CD4-positive, alpha-beta T cell treated with Interleukin-17A for 4 hours (primary cell): Measurements from ENCODE around the gene C1orf52.
"Not testable (repeated sequence)": the region's sequence is repeated elsewhere in the genome, so short reads cannot be mapped to it uniquely, and the experiment has no call there.

ENCODE experiments used
- DNase-seq: peaks from one replicate; pipeline ENCODE4 v3.0.0-alpha.2; 2020; ENCODE audit warnings: mixed read lengths

Gene C1orf52

DNA sequence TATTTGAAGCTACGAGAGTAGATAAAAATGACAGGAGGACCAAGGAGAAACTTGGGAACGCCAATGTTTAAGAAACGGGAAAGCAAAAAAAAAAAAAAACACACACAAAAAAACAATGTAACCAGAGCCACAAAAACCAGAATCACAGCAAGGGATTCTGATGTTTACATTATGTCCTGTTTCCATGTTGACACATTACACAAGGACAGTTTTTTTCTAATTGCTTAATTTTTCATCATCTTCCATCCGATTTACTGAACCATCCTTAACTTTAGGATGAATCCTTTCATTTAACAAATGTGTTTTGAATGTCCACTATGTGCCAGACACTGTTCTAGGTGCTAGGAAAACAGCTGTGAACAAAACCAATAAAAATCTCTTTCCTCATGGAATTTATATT, 18.3 kb upstream of the C1orf52 start:
- no peak for DNase-seq

DNA sequence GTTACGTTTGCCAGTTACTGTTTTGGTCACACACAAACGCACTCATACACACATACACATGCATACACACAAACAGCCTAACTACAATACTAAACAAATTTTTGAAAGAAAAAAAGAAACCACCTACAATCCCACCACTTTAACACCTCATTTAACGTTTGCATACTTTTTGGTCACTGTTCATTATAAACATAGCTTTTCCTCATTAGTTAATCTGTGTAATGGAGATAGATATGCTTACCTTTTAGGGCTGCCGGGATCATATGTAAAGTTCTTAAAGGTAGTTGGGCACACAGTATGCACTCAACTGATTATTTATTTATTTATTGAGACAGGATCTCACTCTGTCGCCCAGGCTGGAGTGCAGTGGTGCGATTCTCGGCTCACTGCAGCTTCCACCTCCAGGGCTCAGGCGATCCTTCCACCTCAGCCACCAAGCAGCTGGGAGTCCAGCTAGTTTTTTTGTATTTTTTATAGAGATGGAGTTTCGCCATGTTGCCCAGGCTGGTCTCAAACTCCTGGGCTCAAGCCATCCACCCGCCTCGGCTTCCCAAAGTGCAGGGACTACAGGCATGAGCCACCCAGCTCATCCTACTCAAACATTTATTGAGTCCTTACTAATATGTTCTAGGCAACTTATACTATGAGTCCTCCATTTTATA, 17.6 kb upstream of the C1orf52 start:
- no peak for DNase-seq

DNA sequence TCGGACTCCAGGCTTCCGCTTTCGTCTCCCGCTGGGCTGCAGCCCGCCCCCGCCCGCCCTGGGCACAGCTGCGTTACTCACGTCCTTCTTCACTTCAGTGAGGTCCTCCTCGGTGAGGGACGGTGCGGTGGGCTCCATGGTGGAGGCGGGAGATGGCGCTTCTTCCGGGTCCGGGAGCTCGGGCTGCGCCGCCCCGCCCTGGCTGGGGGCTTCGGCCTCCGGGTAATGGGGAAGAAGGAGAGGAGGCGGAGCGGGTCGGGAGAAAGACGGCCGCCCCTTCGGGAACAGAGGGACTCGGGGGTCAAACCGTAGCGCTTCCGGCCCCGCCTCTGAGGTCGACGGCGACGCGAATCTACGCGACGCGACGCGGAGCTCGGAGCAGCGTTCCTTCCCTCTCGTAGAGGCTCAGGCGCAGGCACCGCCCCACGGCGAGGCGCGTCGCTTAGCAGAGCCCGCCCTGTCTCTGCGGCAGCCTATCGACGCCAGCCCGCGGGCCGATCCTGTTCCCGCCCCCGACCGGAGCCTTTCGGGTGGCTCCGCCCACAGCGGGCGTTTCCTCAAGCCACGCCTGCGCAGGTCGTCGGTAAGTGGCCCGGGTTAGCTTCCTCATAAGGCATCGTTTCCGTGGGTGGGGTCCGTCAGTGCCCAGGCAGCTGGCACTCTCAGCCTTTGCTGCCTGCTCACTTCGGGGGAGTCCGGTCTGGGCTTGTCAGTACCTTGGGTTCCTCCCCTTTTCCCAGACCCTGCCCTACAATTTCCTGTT, 16.9 kb upstream of the C1orf52 start, which contains the start of gene BCL10:
TSS of gene BCL10 (minus strand) at position 418 of the 763 bp plus-strand sequence. CDS start at position 138, 280 bp downstream.
- DNase-seq, result peak; percentile 97

- no peak for DNase-seq
These were observed 16.3 kb upstream of the C1orf52 start for GRCh38 chr1:85275701-85276214.

GRCh38 chr1:85274969-85275453, 15.5 kb upstream of the C1orf52 start:
- no peak for DNase-seq

DNA sequence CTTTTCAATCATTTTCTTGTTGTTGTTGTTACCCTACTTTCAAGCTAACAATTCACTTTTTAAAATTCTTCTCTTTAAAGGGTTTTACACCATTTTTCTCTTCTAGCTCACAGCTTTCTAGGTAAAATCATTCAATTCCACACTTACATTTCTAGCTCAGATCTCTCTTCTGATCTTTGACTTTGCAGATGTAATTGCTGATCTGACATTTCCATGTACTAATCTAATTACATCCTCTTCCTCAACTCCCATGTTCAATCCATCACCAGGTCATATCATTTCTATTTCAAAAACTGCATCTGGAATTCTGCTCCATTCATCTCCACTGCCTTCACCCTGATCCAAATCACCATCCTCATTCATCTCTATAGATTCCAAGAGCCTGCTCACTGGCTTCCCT, 13.9 kb upstream of the C1orf52 start:
- DNase-seq, result no peak

DNA sequence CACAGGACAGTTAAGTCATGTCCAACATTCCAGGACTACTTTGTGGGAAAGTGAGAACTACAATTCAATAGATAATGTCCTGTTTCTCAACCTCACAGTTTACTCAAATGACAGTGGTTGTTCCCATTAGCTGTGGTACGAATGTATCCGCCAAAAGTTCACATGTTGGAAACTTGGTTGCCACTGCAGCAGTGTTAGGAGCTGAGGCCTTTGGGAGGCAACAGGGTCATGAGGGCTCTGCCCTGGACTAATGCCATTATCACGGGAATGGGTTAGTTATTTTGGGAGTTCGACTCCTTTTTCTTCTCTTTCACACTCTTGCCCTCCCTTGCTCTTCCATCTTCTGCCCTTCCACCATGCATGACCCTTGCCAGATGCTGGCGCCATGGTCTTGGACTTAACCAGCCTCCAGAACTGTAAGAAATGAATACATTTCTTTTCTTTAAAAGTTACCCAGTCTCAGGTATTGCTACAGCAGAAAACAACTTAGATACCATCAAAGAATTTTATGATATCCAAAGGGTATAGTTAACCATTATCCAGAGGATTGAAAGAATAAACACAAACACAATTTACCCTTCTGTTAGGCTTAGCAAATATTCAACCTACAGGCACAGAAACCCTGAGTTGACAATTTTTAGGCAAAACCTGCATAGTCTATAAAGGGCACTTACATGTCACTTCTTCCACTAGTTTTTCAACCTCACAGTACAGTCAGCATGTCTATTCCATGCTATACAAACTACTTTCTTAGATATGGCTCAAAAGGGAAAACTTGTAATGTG, 9.5 kb upstream of the C1orf52 start:
- no peak for DNase-seq

- DNase-seq, result no peak
These were observed 7.9 kb upstream of the C1orf52 start for GRCh38 chr1:85267313-85267712.

DNA sequence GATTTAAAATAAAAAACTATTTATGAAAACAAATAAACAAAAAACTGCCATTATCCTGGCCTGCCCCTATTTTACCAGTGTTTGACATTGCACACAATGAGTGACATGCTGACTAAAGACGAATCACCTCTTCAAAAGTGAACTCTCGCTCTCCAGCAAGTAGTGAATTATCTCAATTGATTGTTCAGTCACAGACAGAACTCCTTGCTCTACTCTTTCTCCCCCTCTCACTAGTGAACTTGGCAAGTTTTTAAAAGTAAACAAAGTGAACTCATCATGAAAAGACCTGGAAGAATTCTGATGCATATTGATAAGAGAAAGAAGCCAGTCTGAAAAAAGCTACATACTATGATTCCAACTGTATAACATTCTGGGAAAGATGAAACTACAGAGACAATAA, 4.7 kb upstream of the C1orf52 start:
- no peak for DNase-seq

DNA sequence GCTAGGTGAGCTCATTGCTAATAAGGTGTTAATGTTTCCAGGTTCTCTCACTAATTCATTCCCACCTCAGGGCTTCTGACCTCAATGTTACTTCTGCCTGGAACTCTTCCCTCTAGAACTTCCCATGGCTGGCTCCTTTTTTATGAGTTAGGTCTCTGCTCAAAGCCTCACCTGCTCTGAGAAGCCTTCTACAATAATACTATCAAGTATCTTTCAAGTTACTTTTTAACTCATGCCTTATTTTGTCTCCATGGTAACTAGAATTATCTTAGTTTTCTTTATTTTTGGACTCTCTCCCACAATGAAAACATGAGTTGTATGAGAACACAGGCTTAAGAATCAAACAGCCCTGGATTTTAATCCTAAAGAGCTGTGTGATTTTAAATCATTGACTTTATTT, 3.5 kb upstream of the C1orf52 start:
- no peak for DNase-seq

DNA sequence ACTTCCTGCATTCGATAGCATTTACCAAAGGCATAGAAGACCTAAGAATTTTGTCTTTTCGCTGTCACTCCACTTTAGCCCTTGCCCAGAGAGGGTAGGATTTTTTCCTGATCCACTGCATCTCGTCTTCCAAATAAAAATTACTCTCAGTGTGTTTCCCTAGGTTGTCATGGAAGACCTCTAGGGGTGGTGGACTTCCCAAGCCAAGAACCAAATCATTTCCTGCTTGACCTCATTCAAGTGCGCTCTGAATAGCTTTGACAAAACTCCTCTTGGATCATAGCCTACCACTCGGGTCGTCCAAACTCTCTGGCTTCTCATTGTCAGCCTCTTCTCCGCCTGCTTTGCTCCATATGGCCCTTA, 431 bp upstream of the C1orf52 start:
- DNase-seq, result no peak

DNA sequence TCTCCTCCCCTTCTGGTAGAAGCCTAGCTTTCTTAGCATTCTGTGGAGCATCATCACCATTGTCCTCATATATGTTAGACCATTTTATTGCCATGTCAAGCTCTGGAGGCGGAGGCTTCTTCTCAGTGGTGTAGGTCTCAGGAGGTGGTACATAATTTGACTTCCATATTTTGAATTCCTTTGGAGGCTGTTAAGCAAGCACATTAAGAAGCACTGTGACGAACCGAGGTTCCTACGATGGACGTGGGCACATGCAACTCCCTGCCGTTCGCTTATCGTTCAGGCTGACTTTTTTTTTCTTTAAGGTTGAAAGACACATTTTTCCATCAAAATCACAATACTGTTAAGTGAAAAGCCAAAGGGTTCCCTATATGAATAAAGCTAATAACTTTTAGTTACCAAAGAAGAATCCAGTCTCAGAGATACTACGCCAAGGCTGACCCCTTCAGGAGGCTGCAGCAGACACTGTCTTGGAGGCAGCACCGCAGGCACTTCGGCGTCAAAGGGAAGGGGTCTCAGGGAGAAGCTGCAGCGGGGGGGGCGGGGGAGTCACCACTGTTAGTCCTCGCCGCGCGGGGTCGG, 835 bp downstream of the C1orf52 start:
- DNase-seq, result no peak

DNA sequence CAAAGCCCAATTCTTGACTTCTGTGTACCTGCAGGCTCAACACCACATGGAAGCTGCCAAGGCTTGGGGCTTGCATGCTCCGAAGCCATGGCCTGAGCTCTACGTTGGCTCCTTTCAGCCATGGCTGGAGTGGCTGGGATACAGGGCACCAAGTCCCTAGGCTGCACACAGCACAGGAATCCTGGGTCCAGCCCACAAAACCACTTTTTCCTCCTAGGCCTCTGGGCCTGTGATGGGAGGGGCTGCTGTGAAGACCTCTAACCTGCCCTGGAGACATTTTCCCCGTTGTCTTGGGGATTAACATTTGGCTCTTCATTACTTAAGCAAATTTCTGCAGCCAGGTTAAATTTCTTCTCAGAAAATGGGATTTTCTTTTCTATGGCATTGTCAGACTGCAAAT, 10.4 kb downstream of the C1orf52 start:
- not testable (repeated sequence) for DNase-seq

DNA sequence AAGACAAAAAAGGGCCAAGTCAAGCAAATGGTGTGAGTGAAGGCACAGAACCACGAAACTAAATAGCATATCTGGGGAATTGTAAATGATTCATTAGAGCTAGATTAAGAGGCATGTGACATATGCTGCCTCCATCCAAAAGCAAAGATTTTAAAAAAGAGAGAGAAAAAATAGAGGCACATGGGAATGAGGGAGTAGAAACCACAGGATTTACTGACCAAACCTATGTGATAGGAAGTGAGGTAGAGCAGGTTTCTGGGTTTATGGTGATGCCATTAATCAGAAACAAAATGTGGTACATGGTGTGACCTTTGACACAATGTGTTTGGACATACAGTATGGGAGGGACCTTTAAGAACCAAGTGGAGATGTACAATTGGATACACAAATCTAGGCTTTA, 13.6 kb downstream of the C1orf52 start:
- no peak for DNase-seq

DNA sequence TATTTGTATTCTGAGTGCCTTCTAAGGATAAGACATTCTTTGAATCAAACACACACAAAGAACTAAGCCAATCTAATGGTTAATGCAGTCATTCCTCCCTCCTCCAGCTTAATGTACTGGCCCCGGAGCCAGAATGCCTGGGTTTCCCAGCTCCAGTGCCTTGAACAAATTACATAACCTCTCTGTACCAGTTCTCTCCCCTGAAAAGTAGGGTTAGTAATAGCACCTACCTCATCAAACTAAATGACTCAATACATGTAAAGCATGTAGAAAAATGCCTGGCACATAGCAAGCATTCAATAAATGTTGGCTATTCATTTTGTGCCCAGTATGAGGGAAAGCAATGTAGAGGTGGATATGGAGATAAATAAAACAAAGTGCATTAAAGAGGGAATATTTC, 14.0 kb downstream of the C1orf52 start:
- no peak for DNase-seq

DNA sequence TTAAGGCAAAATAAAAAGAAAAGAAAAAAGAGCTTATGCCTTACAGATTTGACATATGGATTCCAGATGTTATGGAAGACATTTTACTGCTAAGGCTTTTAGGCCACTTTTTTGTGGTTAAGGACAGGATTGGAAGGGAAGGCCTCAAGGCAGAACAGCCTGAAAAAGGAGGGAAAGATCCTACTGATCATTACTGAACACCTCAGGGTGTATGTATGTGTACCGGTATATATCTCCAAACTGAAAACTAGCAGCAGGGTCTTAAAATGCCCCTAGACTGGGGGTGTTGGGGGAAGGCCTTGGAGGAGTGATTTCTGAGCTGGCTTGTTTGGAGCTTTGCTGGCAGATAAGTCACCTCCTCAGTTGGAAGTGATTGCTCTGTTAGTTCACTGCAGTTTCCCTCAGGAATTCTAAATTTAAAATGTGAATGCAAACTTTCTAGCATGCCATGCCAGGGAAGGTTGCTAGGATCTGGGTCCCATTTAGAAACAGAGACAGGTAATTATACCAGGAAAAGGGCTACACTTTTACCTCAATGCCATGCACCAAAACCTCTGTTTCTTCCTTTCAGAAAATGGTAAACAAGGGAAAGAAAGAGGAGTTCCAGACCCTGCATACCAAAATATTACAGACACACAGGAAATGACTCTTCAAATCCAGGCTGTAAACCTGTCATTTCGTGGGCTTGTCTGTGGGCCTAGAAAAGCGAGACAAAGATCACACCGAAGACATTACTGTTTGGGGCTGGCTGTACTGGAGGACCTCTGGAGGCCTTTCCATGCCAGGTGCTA, 15.0 kb downstream of the C1orf52 start:
- DNase-seq, result no peak

GRCh38 chr1:85243372-85243771, 16.1 kb downstream of the C1orf52 start:
- no peak for DNase-seq

GRCh38 chr1:85240643-85241042, 18.8 kb downstream of the C1orf52 start:
- DNase-seq, result no peak

- peak; percentile 23 for DNase-seq
These were observed 19.3 kb downstream of the C1orf52 start for GRCh38 chr1:85240174-85240601.

GRCh38 chr1:85237613-85238012, 21.8 kb downstream of the C1orf52 start:
- DNase-seq, result no peak

DNA sequence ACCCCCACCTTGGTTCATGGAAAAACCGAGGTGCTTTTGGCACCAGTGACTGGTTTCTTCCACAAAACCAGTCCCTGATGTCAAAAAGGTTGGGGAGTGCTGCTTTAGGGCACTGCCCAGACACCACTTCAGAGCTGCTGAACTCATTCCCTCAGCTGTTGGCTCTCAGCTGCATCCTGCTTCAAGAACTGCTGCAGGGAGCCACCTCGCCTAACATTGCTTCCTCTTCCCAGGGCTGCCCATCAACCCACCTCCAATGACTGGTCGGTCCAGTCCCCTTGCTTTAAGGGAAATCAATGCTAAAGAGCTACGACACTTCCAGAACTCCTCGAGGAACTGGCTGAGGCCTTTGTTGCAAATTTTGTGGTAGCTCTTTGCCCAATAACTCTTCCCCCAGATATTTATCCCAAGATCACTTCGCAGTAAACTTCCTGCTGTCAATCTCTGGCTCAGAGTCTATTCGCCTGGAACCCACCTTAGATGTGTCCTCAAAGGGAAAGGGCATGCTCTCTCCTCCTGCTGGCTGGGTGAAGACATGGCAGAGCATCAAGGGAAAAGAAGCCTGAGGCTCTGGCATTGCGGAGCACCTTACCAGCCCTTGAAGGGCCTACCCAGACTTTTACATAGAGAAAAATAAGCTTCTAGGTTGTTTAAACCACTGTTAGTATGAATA, 29.0 kb downstream of the C1orf52 start:
- DNase-seq, result peak; percentile 5
